Prostate gland (tissue), 2 donors: Measurements from ENCODE around the gene TMEM201.

ENCODE experiments used
- POLR2AphosphoS5 ChIP-seq: sonication (generic); formaldehyde crosslinking; IDR thresholded peaks from one replicate; pipeline ENCODE4 v1.6.1; 2017; ENCODE audit warnings: antibody characterized with exemption
- TF ChIP-seq, protein P1 (sequence below), 4 experiments: fragments of 200-600 bp in 2 of 4; fragments of 450-650 bp in 2 of 4; sonication (generic) in 2 of 4; IDR thresholded peaks; 1 replicate in 3 of 4; 2 replicates in 1 of 4; pipeline ENCODE4 v1.5.1; 2016 to 2019; ENCODE audit warnings: antibody characterized with exemption in 4 of 4, mild to moderate bottlenecking in 2 of 4, moderate library complexity in 2 of 4

DNA sequence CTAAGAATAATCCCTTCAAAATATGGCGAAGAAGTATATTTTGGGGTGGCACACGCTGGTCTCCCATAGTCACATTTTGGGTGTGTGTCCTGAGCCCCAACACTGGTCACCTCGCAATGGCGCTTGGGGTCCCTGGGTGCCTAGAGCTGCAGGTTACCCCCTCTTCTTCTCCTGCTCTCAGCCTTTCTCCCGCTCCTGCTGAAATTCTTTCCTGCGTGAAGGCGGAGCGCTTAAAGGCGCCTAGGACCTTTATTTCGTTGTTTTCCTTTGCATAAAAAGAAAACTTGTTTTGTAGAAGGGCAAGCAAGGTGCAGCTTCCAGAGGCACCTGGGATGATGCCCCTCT lies 62.5 kb downstream of the TMEM201 start:
- TF ChIP-seq, protein P1, sequence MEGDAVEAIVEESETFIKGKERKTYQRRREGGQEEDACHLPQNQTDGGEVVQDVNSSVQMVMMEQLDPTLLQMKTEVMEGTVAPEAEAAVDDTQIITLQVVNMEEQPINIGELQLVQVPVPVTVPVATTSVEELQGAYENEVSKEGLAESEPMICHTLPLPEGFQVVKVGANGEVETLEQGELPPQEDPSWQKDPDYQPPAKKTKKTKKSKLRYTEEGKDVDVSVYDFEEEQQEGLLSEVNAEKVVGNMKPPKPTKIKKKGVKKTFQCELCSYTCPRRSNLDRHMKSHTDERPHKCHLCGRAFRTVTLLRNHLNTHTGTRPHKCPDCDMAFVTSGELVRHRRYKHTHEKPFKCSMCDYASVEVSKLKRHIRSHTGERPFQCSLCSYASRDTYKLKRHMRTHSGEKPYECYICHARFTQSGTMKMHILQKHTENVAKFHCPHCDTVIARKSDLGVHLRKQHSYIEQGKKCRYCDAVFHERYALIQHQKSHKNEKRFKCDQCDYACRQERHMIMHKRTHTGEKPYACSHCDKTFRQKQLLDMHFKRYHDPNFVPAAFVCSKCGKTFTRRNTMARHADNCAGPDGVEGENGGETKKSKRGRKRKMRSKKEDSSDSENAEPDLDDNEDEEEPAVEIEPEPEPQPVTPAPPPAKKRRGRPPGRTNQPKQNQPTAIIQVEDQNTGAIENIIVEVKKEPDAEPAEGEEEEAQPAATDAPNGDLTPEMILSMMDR (IDR thresholded peaks at IDR 0.05), result no peak
- TF ChIP-seq POLR2AphosphoS5, result no peak
